Body of pancreas (tissue), 4 donors: Measurements from ENCODE around the gene HTR5A. TPM values are rescaled to one million over a fixed set of nuclear protein-coding genes. Genes with fewer than 3 reads are reported as not detected.

Experiments
- ATAC-seq: fragments of 150-250 bp; one replicate; pipeline ENCODE4 v1.9.1; 2016
- DNase-seq, 4 donors: peaks; one replicate each; pipeline ENCODE4 v3.0.0-alpha.2; 2019
- H3K27ac ChIP-seq, 4 donors: fragments of 200-600 bp; sonication (generic); 1 replicate in 3 of 4; 2 replicates in 1 of 4; pipeline versions ENCODE4 v1.5.1 to v1.6.1; 2016 to 2019; ENCODE audit warnings: mild to moderate bottlenecking in 1 of 4, mixed read lengths in 1 of 4, moderate library complexity in 1 of 4
- H3K27me3 ChIP-seq, 2 donors: fragments of 200-600 bp; sonication (generic); one replicate each; pipeline ENCODE4 v1.6.0; 2016; ENCODE audit warnings: mild to moderate bottlenecking in 1 of 2
- H3K36me3 ChIP-seq, 2 donors: fragments of 200-600 bp; sonication (generic); replicated peaks in 1 of 2; 2 replicates each; pipeline ENCODE4 v1.5.1; 2016; ENCODE audit warnings: low read depth in 2 of 2; ENCODE audit not compliant: insufficient read depth in 1 of 2
- H3K4me1 ChIP-seq: fragments of 200-600 bp; sonication (generic); one replicate; pipeline ENCODE4 v1.6.0; 2016
- H3K4me3 ChIP-seq, 2 donors: fragments of 200-600 bp; sonication (generic); 1 replicate in 1 of 2; 2 replicates in 1 of 2; pipeline ENCODE4 v1.5.1; 2016 to 2019
- H3K9me3 ChIP-seq, 3 donors: fragments of 200-600 bp; sonication (generic); 1 replicate in 2 of 3; 2 replicates in 1 of 3; pipeline ENCODE4 v1.5.1; 2016
- POLR2A ChIP-seq, 3 donors: fragments of 450-650 bp; IDR thresholded peaks; one replicate each; pipeline ENCODE4 v1.6.1; 2016; ENCODE audit warnings: antibody characterized with exemption in 3 of 3, mild to moderate bottlenecking in 2 of 3
- WGBS, 2 donors: methylation state at CpG; one replicate each; pipeline ENCODE4 v1.1.5; 2017; 5-methylcytosine and 5-hydroxymethylcytosine counted together
- intact Hi-C: fragments of 100-400 bp; cut with DNase I; formaldehyde crosslinking; loops from one replicate; pipeline ENCODE4 v1.15.1; 2023
- total RNA-seq, 2 donors: library from RNA; depleted of rRNA; stranded (reverse); fragments of >200 nt; gene quantifications; one replicate each; pipeline ENCODE4 v1.1.0, GENCODE V29; 2016
- TF ChIP-seq, protein P1 (sequence below), 7 experiments: fragments of 450-650 bp in 4 of 7; fragments of 200-600 bp in 3 of 7; sonication (generic) in 3 of 7; IDR thresholded peaks; one replicate each; pipeline ENCODE4 v1.5.1; 2016 to 2019; ENCODE audit warnings: antibody characterized with exemption in 7 of 7

Gene HTR5A
- total RNA-seq, 2 donors from 2014 or later, result not detected

DNA sequence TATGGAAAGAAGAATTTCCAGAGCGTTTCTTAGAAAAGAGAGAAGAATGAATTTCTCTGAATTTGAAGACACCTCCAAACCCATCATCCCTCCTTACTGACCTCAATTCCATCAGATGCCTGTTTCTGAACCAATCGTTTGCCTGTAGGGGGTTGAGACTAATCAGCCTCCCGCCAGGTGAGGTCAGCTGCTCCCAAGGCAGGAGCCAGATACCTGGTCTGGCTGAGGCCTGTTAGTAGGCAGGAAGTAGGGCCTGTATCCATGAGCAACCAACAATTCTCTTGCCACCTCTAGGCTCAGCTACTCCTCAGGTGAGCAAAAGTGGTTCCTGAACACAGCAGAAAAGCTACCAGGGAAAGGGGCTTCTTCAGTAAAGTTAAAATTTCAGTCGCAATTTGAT is 50.3 kb downstream of the HTR5A start:
- peaks cover 0 to 5% (median 0%) of the 10 kb centered on the region in 3 donors for H3K9me3 ChIP-seq
- no peak overlapping the region for H3K27ac ChIP-seq
- no peak overlapping the region for H3K4me3 ChIP-seq
- H3K27me3 ChIP-seq, result no peaks in the 10 kb centered on the region
- ATAC-seq, result no peak
- H3K4me1 ChIP-seq, result no peaks in the 10 kb centered on the region
- H3K36me3 ChIP-seq, result no peaks in the 10 kb centered on the region
- no peak for DNase-seq
- intact Hi-C loops, result no loop called here
- 79 to 85% methylated on average over 4 of the region's 4 CpGs for WGBS, 2 donors
- no peak for TF ChIP-seq POLR2A (IDR thresholded peaks at IDR 0.05)
- TF ChIP-seq, protein P1, sequence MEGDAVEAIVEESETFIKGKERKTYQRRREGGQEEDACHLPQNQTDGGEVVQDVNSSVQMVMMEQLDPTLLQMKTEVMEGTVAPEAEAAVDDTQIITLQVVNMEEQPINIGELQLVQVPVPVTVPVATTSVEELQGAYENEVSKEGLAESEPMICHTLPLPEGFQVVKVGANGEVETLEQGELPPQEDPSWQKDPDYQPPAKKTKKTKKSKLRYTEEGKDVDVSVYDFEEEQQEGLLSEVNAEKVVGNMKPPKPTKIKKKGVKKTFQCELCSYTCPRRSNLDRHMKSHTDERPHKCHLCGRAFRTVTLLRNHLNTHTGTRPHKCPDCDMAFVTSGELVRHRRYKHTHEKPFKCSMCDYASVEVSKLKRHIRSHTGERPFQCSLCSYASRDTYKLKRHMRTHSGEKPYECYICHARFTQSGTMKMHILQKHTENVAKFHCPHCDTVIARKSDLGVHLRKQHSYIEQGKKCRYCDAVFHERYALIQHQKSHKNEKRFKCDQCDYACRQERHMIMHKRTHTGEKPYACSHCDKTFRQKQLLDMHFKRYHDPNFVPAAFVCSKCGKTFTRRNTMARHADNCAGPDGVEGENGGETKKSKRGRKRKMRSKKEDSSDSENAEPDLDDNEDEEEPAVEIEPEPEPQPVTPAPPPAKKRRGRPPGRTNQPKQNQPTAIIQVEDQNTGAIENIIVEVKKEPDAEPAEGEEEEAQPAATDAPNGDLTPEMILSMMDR (IDR thresholded peaks at IDR 0.05), result no peak

DNA sequence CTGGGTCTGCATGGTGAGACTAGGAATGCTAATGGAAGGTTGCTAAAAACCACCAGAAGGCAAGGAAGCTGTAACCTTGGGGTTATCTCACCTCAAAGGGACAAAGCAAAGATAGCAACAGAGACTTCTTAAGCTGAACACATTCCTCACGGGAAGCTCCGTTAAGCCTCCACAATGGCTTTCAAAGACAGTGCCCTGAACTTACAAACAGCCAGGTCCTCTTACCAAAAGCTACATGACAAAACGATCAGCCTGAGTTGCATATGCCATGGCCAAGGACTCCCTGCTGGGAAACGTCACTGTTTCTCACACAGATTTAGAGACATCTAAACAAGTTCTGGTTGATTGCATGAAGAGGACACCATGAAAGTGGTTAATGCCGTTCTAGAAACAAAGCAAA is 52.7 kb downstream of the HTR5A start:
- 17 to 23% methylated on average over 5 of the region's 5 CpGs for WGBS, 2 donors
- intact Hi-C loops, result no loop called here
- Histone ChIP-seq H3K27ac (no peak overlapping the region), H3K36me3 (no peaks in the 10 kb centered on the region), H3K27me3 (no peaks in the 10 kb centered on the region), H3K4me3 (no peak overlapping the region), H3K4me1 (no peaks in the 10 kb centered on the region), H3K9me3 (peaks cover 0 to 5% (median 0%) of the 10 kb centered on the region in 3 donors)
- TF ChIP-seq, protein P1 (IDR thresholded peaks at IDR 0.05), result no peak
- no peak for ATAC-seq
- no peak for DNase-seq

DNA sequence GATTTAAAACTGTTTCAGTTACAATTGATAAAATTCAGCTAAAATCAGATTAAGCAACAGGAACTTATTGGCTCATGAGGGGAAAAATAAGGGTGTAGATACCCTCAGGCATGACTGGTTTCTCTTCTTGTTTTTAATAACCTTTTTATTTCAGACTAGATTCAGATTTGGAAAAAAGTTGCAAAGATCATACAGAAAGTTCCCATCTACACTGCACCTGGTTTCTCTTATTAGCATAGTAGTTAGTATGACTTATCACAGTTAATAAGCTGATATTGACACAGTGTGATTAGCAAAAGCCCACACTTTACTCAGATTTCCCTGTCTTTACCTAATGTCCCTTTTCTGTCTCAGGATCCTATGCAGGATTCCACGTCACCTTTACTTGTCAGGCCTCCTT is 53.3 kb downstream of the HTR5A start:
- no peak for ATAC-seq
- no peak overlapping the region for H3K27ac ChIP-seq
- 60 to 71% methylated on average over 1 of the region's 1 CpG for WGBS, 2 donors
- DNase-seq, result no peak
- H3K4me1 ChIP-seq, result no peaks in the 10 kb centered on the region
- H3K9me3 ChIP-seq, result peaks cover 0 to 5% (median 0%) of the 10 kb centered on the region in 3 donors
- H3K36me3 ChIP-seq, result no peaks in the 10 kb centered on the region
- TF ChIP-seq, protein P1 (IDR thresholded peaks at IDR 0.05), result no peak
- TF ChIP-seq POLR2A (IDR thresholded peaks at IDR 0.05), result no peak
- intact Hi-C loops, result no loop called here
- no peak overlapping the region for H3K4me3 ChIP-seq
- H3K27me3 ChIP-seq, result no peaks in the 10 kb centered on the region

DNA sequence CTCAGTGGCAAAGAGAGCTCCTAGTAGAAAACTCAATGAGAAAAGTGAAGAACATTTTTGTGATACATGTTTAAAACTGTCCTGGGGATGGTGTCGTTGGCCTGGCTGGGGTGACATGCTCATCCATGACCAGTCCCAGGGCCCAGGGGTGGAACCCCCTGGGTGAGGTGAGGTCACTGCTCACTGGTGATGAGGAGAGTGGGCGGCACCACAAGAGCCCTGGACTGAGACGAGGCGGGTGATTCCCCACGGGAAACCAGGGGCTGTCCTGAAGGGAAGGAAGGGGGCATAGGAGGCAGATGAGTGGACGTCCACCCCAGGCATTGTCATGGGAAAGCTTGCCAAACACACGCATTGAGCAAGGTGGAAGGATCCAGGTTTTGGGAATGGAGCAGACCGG is 54.6 kb downstream of the HTR5A start:
- 81 to 82% methylated on average over 8 of the region's 8 CpGs for WGBS, 2 donors

DNA sequence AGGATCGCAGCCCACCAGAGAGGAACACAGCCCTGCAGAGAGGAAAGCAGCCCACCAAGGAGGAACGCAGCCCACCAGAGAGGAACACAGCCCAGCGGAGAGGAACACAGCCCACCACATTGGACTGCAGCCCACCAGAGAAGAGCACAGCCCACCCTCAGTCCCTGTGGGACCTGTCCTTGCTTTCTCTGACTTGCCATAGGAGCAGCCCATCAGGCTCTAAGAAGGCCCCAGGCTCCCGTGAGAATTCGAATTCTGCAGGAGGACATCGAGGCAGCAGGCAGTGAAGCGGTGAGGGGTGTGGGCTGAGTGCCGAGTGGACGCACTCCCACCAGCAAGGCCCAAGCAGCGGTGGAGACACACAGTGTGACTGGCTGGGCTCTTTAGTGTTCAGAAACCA is 59.1 kb downstream of the HTR5A start:
- no peaks in the 10 kb centered on the region for H3K36me3 ChIP-seq

More for the DNA sequence above, 54.6 kb downstream of the HTR5A start:
- H3K36me3 ChIP-seq, result no peaks in the 10 kb centered on the region
- DNase-seq, result no peak
- no peaks in the 10 kb centered on the region for H3K4me1 ChIP-seq
- intact Hi-C loops, result no loop called here
- peaks cover 0 to 5% (median 0%) of the 10 kb centered on the region in 3 donors for H3K9me3 ChIP-seq
- no peak overlapping the region for H3K4me3 ChIP-seq
- H3K27me3 ChIP-seq, result no peaks in the 10 kb centered on the region
- no peak overlapping the region for H3K27ac ChIP-seq
- ATAC-seq, result no peak
- TF ChIP-seq, protein P1 (IDR thresholded peaks at IDR 0.05), result no peak
- no peak for TF ChIP-seq POLR2A (IDR thresholded peaks at IDR 0.05)

More for the DNA sequence above, 59.1 kb downstream of the HTR5A start:
- H3K27me3 ChIP-seq, result no peaks in the 10 kb centered on the region
- H3K9me3 ChIP-seq, result no peaks in the 10 kb centered on the region
- no peak overlapping the region for H3K4me3 ChIP-seq
- H3K27ac ChIP-seq, result no peak overlapping the region
- intact Hi-C loops, result no loop called here
- DNase-seq (no peak), ATAC-seq (no peak)
- 91 to 93% methylated on average over 8 to 10 of the region's 10 CpGs for WGBS, 2 donors
- TF ChIP-seq, protein P1 (IDR thresholded peaks at IDR 0.05), result no peak
- no peak for TF ChIP-seq POLR2A (IDR thresholded peaks at IDR 0.05)
- H3K4me1 ChIP-seq, result no peaks in the 10 kb centered on the region
